HepG2 (cell line): Measurements from ENCODE around the gene SLC12A5. TPM values are rescaled to one million over a fixed set of nuclear protein-coding genes. Genes with fewer than 3 reads are reported as not detected.

Source experiments
- ATAC-seq: fragments of 200-7000 bp; cut with Tn5 transposase; 3 replicates; pipeline ENCODE4 v1.9.1; 2020; ENCODE audit warnings: mild to moderate bottlenecking, moderate library complexity
- BruUV-seq: library from RNA; stranded (reverse); fragments of 400-500 nt; replicated peaks from 2 replicates; lab custom pipeline; 2021; lab: Mats Ljungman, UMichigan
- CTCF ChIA-PET: fragments of 300-600 bp; formaldehyde crosslinking; extraction: SDS; loops from one replicate; lab custom pipeline; 2021; ENCODE audit warnings: low total read pairs, inconsistent platforms, low intra/inter-chr PET ratio; lab: Yijun Ruan, JAX
- POLR2A ChIA-PET: fragments of 350-600 bp; sonication (Branson Sonifier 250); formaldehyde crosslinking; loops from one replicate; lab custom pipeline; 2020; ENCODE audit warnings: antibody characterized with exemption, inconsistent platforms; lab: Yijun Ruan, JAX
- DNase-seq: peaks from one replicate; pipeline ENCODE4 v3.0.0-alpha.2; 2015; ENCODE audit warnings: low spot score
- FAIRE-seq: peaks from 3 replicates; lab custom pipeline; 2011; peaks lifted over from hg19 to GRCh38; lab: Jason Lieb, UNC
- H2AFZ ChIP-seq: one replicate; pipeline ENCODE4 v1.6.1; 2011; ENCODE audit warnings: low read length, inconsistent platforms
- H3K27ac ChIP-seq: fragments of 300-600 bp; 3 replicates; pipeline ENCODE4 v1.8.0; 2011; ENCODE audit warnings: mixed run types, mild to moderate bottlenecking, mixed read lengths, low read length, inconsistent platforms; ENCODE audit not compliant: insufficient read depth; ENCODE audit errors: extremely low read length
- H3K27me3 ChIP-seq, 2 experiments: fragments of 200-600 bp in 1 of 2; 2 replicates in 1 of 2; 3 replicates in 1 of 2; pipeline versions ENCODE4 v1.6.0 to v1.8.0; 2011; ENCODE audit warnings: low read length in 2 of 2, mild to moderate bottlenecking in 2 of 2, moderate library complexity in 2 of 2, inconsistent platforms in 1 of 2; ENCODE audit not compliant: insufficient read depth in 2 of 2, control insufficient read depth in 1 of 2
- H3K36me3 ChIP-seq, 2 experiments: fragments of 200-600 bp in 1 of 2; replicated peaks in 1 of 2; 2 replicates in 1 of 2; 3 replicates in 1 of 2; pipeline versions ENCODE4 v1.5.1 to v1.8.0; 2011; ENCODE audit warnings: low read length in 2 of 2, inconsistent platforms in 1 of 2; ENCODE audit not compliant: insufficient read depth in 2 of 2, control insufficient read depth in 1 of 2
- H3K4me1 ChIP-seq: 2 replicates; pipeline ENCODE4 v1.5.1; 2012; ENCODE audit warnings: low read length, inconsistent platforms; ENCODE audit not compliant: insufficient read depth
- H3K4me2 ChIP-seq: 2 replicates; pipeline ENCODE4 v1.6.0; 2011; ENCODE audit warnings: low read depth, low read length, inconsistent platforms
- H3K4me3 ChIP-seq, 3 experiments: fragments of 200-600 bp in 1 of 3; sonication (generic), shearing (Covaris generic) in 1 of 3; replicated peaks in 1 of 3; 2 replicates each; pipeline ENCODE4 v1.5.1; 2011 to 2016; ENCODE audit warnings: low read length in 3 of 3, inconsistent platforms in 2 of 3, low read depth in 2 of 3, mild to moderate bottlenecking in 2 of 3, control low read depth in 1 of 3, mixed read lengths in 1 of 3; ENCODE audit not compliant: insufficient read depth in 1 of 3
- H3K79me2 ChIP-seq: one replicate; pipeline ENCODE4 v1.6.1; 2011; ENCODE audit warnings: low read length, inconsistent platforms; ENCODE audit not compliant: insufficient read depth
- H3K9ac ChIP-seq: 2 replicates; pipeline ENCODE4 v1.6.0; 2011; ENCODE audit warnings: mild to moderate bottlenecking, low read depth, low read length, inconsistent platforms; ENCODE audit not compliant: insufficient read depth
- H3K9me3 ChIP-seq: 2 replicates; pipeline ENCODE4 v1.5.1; 2012; ENCODE audit warnings: mild to moderate bottlenecking, low read length
- H4K20me1 ChIP-seq: 2 replicates; pipeline ENCODE4 v1.6.0; 2011; ENCODE audit warnings: inconsistent platforms, mild to moderate bottlenecking, low read length, moderate library complexity; ENCODE audit not compliant: insufficient read depth
- BCL6 ChIP-seq: IDR thresholded peaks from 2 replicates; pipeline ENCODE4 v1.6.1; 2016; ENCODE audit warnings: missing genetic modification reagents, missing compliant biosample characterization
- CENPT ChIP-seq: sonication (generic); formaldehyde crosslinking; IDR thresholded peaks from 2 replicates; pipeline ENCODE4 v1.8.0; 2022; ENCODE audit warnings: low read depth, mild to moderate bottlenecking, moderate library complexity, missing genetic modification reagents
- NFKB2 ChIP-seq: sonication (generic); formaldehyde crosslinking; IDR thresholded peaks from 2 replicates; pipeline ENCODE4 v1.4.0; 2020; ENCODE audit warnings: missing genetic modification reagents, borderline replicate concordance
- RBM39 ChIP-seq: fragments of 200-400 bp; formaldehyde crosslinking; IDR thresholded peaks from one replicate; pipeline ENCODE4 v1.6.1; 2018; ENCODE audit warnings: antibody characterized with exemption, mild to moderate bottlenecking, low read depth, low read length; ENCODE audit not compliant: poor library complexity, severe bottlenecking
- STAT5B ChIP-seq: sonication (generic); formaldehyde crosslinking; IDR thresholded peaks from 2 replicates; pipeline ENCODE4 v1.4.0; 2020; ENCODE audit warnings: missing genetic modification reagents
- ZNF331 ChIP-seq: sonication (generic); formaldehyde crosslinking; IDR thresholded peaks from 2 replicates; pipeline ENCODE4 v1.4.0; 2020; ENCODE audit warnings: missing genetic modification reagents
- WGBS: methylation state at CpG from one replicate; pipeline ENCODE4 v1.1.6; 2017; ENCODE audit warnings: low lambda C conversion rate; 5-methylcytosine and 5-hydroxymethylcytosine counted together
- in situ Hi-C: cut with HindIII; loops from 2 replicates; pipeline ENCODE4 v1.10.0; 2017; ENCODE audit warnings: low pct_unique_long_range_greater_than_20kb; ENCODE audit not compliant: extremely low pct_ligation_motif_present
- intact Hi-C: fragments of 100-400 bp; cut with micrococcal nuclease; formaldehyde crosslinking; loops from one replicate; pipeline ENCODE4 v1.10.0; 2022; ENCODE audit not compliant: unreplicated experiment
- polyA plus RNA-seq, 8 experiments: library from polyadenylated mRNA; depleted of rRNA in 3 of 8; stranded (reverse) in 7 of 8; unstranded in 1 of 8; fragments of >200 nt; fragmentation: Illumina TruSeq in 4 of 8; extraction: Trizol in 4 of 8; gene quantifications; 2 replicates each; pipeline versions ENCODE4 v1.2.1 to v1.2.3, GENCODE V29; 2011 to 2016; ENCODE audit warnings: low read depth in 4 of 8, missing spikeins in 1 of 8, mixed read lengths in 1 of 8; ENCODE audit not compliant: insufficient read depth in 1 of 8
- total RNA-seq, 5 experiments: library from RNA; depleted of rRNA; stranded (reverse); fragments of >200 nt; fragmentation: Illumina TruSeq; extraction: Trizol; gene quantifications; 2 replicates each; pipeline ENCODE4 v1.2.3, GENCODE V29; 2016; ENCODE audit warnings: low read depth in 1 of 5
- TF ChIP-seq, protein P1 (sequence below): sonication (generic); formaldehyde crosslinking; IDR thresholded peaks from 2 replicates; pipeline ENCODE4 v1.4.0; 2020; ENCODE audit warnings: mild to moderate bottlenecking, missing genetic modification reagents
- TF ChIP-seq, protein P2 (sequence below): sonication (generic); formaldehyde crosslinking; IDR thresholded peaks from 2 replicates; pipeline ENCODE4 v1.4.0; 2020; ENCODE audit warnings: low read depth, mild to moderate bottlenecking, missing genetic modification reagents
- TF ChIP-seq, protein P3 (sequence below): sonication (generic); formaldehyde crosslinking; IDR thresholded peaks from 2 replicates; pipeline ENCODE4 v1.8.1; 2023; ENCODE audit warnings: mild to moderate bottlenecking, inconsistent platforms, moderate library complexity, missing genetic modification reagents, borderline replicate concordance
- TF ChIP-seq, protein P4 (sequence below): sonication (generic); formaldehyde crosslinking; IDR thresholded peaks from 2 replicates; pipeline ENCODE4 v1.4.0; 2020; ENCODE audit warnings: mild to moderate bottlenecking, missing genetic modification reagents

SLC12A5 gene
- total and polyA plus RNA-seq, 2 of the 13 experiments (the other 11 are each of a cell fraction or from before 2014, with no cell fraction given) = 4.3 to 5.4 TPM

DNA sequence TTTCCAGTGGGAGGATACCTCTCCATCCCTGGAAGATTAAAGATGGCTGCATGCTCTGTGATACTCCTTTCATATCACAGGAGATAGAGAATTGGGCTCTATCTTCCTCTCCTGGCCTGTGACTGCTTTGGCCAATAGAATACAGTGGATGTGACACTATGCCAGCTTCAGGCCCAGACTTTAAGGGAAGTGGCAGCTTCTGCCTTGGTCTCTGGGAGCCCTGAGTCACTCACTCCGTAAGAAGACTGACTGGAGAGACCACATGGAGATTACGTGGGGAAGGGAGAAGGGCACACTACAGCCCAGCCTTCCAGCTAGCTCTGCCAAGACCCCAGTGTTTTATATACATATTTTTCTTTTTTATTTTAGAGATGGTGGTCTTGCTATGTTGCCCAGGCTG lies 30.7 kb upstream of the SLC12A5 start:
- 0% methylated on average over 2 of the region's 2 CpGs for WGBS
- intact Hi-C loops = no loop called here
- CTCF ChIA-PET = no interaction called here
- FAIRE-seq = no peak
- no peak overlapping the region for H2AFZ ChIP-seq
- ATAC-seq = no peak
- H3K27ac ChIP-seq = no peak overlapping the region
- DNase-seq = no peak
- no peak overlapping the region for H3K4me2 ChIP-seq
- peaks cover 9 to 58% of the 10 kb centered on the region in 2 experiments for H3K27me3 ChIP-seq
- POLR2A ChIA-PET = no interaction called here
- in situ Hi-C loops = no loop called here
- no peaks in the 10 kb centered on the region for H3K36me3 ChIP-seq
- no peak overlapping the region for H3K9ac ChIP-seq
- peaks cover 7% of the 10 kb centered on the region for H3K4me1 ChIP-seq
- no peaks in the 10 kb centered on the region for H4K20me1 ChIP-seq
- no TSS peak for BruUV-seq
- H3K79me2 ChIP-seq = no peaks in the 10 kb centered on the region
- no peak overlapping the region for H3K4me3 ChIP-seq
- no peaks in the 10 kb centered on the region for H3K9me3 ChIP-seq
- TF ChIP-seq RBM39 (no peak), STAT5B (CRISPR knock-in tag) (no peak), NFKB2 (CRISPR knock-in tag) (no peak), CENPT (CRISPR knock-in tag) (no peak), ZNF331 (CRISPR knock-in tag) (no peak), BCL6 (CRISPR knock-in tag) (no peak)
- TF ChIP-seq, protein P1, sequence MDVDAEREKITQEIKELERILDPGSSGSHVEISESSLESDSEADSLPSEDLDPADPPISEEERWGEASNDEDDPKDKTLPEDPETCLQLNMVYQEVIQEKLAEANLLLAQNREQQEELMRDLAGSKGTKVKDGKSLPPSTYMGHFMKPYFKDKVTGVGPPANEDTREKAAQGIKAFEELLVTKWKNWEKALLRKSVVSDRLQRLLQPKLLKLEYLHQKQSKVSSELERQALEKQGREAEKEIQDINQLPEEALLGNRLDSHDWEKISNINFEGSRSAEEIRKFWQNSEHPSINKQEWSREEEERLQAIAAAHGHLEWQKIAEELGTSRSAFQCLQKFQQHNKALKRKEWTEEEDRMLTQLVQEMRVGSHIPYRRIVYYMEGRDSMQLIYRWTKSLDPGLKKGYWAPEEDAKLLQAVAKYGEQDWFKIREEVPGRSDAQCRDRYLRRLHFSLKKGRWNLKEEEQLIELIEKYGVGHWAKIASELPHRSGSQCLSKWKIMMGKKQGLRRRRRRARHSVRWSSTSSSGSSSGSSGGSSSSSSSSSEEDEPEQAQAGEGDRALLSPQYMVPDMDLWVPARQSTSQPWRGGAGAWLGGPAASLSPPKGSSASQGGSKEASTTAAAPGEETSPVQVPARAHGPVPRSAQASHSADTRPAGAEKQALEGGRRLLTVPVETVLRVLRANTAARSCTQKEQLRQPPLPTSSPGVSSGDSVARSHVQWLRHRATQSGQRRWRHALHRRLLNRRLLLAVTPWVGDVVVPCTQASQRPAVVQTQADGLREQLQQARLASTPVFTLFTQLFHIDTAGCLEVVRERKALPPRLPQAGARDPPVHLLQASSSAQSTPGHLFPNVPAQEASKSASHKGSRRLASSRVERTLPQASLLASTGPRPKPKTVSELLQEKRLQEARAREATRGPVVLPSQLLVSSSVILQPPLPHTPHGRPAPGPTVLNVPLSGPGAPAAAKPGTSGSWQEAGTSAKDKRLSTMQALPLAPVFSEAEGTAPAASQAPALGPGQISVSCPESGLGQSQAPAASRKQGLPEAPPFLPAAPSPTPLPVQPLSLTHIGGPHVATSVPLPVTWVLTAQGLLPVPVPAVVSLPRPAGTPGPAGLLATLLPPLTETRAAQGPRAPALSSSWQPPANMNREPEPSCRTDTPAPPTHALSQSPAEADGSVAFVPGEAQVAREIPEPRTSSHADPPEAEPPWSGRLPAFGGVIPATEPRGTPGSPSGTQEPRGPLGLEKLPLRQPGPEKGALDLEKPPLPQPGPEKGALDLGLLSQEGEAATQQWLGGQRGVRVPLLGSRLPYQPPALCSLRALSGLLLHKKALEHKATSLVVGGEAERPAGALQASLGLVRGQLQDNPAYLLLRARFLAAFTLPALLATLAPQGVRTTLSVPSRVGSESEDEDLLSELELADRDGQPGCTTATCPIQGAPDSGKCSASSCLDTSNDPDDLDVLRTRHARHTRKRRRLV (CRISPR knock-in tag) = no peak
- TF ChIP-seq, protein P2, sequence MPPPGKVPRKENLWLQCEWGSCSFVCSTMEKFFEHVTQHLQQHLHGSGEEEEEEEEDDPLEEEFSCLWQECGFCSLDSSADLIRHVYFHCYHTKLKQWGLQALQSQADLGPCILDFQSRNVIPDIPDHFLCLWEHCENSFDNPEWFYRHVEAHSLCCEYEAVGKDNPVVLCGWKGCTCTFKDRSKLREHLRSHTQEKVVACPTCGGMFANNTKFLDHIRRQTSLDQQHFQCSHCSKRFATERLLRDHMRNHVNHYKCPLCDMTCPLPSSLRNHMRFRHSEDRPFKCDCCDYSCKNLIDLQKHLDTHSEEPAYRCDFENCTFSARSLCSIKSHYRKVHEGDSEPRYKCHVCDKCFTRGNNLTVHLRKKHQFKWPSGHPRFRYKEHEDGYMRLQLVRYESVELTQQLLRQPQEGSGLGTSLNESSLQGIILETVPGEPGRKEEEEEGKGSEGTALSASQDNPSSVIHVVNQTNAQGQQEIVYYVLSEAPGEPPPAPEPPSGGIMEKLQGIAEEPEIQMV (CRISPR knock-in tag) = no peak
- TF ChIP-seq, protein P3, sequence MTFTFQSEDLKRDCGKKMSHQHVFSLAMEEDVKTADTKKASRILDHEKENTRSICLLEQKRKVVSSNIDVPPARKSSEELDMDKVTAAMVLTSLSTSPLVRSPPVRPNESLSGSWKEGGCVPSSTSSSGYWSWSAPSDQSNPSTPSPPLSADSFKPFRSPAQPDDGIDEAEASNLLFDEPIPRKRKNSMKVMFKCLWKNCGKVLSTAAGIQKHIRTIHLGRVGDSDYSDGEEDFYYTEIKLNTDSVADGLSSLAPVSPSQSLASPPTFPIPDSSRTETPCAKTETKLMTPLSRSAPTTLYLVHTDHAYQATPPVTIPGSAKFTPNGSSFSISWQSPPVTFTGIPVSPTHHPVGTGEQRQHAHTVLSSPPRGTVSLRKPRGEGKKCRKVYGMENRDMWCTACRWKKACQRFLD (CRISPR knock-in tag) = no peak
- TF ChIP-seq, protein P4, sequence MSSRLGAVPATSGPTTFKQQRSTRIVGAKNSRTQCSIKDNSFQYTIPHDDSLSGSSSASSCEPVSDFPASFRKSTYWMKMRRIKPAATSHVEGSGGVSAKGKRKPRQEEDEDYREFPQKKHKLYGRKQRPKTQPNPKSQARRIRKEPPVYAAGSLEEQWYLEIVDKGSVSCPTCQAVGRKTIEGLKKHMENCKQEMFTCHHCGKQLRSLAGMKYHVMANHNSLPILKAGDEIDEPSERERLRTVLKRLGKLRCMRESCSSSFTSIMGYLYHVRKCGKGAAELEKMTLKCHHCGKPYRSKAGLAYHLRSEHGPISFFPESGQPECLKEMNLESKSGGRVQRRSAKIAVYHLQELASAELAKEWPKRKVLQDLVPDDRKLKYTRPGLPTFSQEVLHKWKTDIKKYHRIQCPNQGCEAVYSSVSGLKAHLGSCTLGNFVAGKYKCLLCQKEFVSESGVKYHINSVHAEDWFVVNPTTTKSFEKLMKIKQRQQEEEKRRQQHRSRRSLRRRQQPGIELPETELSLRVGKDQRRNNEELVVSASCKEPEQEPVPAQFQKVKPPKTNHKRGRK = no peak
